H1 (cell line): ENCODE measurements around the gene NEURL4. TPM values are rescaled to one million over a fixed set of nuclear protein-coding genes. Genes with fewer than 3 reads are reported as not detected.

Experiments used
- FOSL1 ChIP-seq: IDR thresholded peaks from 2 replicates; pipeline ENCODE4 v1.6.1; 2011; ENCODE audit warnings: mild to moderate bottlenecking, low read depth, low read length, moderate library complexity; ENCODE audit not compliant: insufficient read depth
- HDAC2 ChIP-seq, 2 experiments: fragments of 300-600 bp in 1 of 2; sonication (generic) in 1 of 2; IDR thresholded peaks; 2 replicates each; pipeline ENCODE4 v1.6.1; 2011 to 2012; ENCODE audit warnings: low read depth in 2 of 2, low read length in 2 of 2, mild to moderate bottlenecking in 2 of 2, moderate library complexity in 2 of 2, borderline replicate concordance in 1 of 2, inconsistent platforms in 1 of 2
- PHF8 ChIP-seq: fragments of 200-600 bp; sonication (generic); conservative IDR thresholded peaks from 2 replicates; pipeline ENCODE4 v1.7.1; 2012; ENCODE audit warnings: low read depth, mild to moderate bottlenecking, inconsistent platforms, low read length, moderate library complexity
- RAD21 ChIP-seq, 2 experiments: IDR thresholded peaks in 1 of 2; conservative IDR thresholded peaks in 1 of 2; 2 replicates each; pipeline ENCODE4 v1.6.1; 2011; ENCODE audit warnings: low read depth in 2 of 2, low read length in 2 of 2, improper control_type of control experiment in 1 of 2, inconsistent platforms in 1 of 2, mild to moderate bottlenecking in 1 of 2, moderate library complexity in 1 of 2
- SP1 ChIP-seq: IDR thresholded peaks from 2 replicates; pipeline ENCODE4 v1.6.1; 2011; ENCODE audit warnings: low read depth, low read length
- SP4 ChIP-seq: IDR thresholded peaks from 2 replicates; pipeline ENCODE4 v1.6.1; 2012; ENCODE audit warnings: low read length, inconsistent platforms
- polyA plus RNA-seq, 7 experiments: library from polyadenylated mRNA; depleted of rRNA in 3 of 7; stranded (reverse) in 5 of 7; unstranded in 2 of 7; fragments of >200 nt in 5 of 7; fragments of 200-250 nt in 2 of 7; gene quantifications; 1 replicate in 5 of 7; 2 replicates in 1 of 7; 4 replicates in 1 of 7; pipeline versions ENCODE4 v1.2.1 to v1.2.3, GENCODE V29; 2011 to 2013; ENCODE audit warnings: missing spikeins in 2 of 7, mixed read lengths in 2 of 7
- total RNA-seq: library from RNA; stranded (reverse); fragmentation: NEBNext Ultra II Directional; extraction: Animal tissue kit (Norgen Biotek cat#: 25700); gene quantifications from 2 replicates; pipeline ENCODE4 v1.2.1, GENCODE V29; 2021
- TF ChIP-seq, protein P1 (sequence below): fragments of 300-600 bp; sonication (generic); IDR thresholded peaks from 2 replicates; pipeline ENCODE4 v1.7.1; 2012; ENCODE audit warnings: low read length, moderate library complexity, mild to moderate bottlenecking, inconsistent platforms; ENCODE audit not compliant: insufficient replicate concordance
- TF ChIP-seq, protein P2 (sequence below): IDR thresholded peaks from 2 replicates; pipeline ENCODE4 v1.6.1; 2012; ENCODE audit warnings: low read length, inconsistent platforms

The NEURL4 gene
- total and polyA plus RNA-seq, 2 of the 8 experiments (the other 6 are each of a cell fraction or from before 2014, with no cell fraction given), result 29.6 to 46.8 TPM

DNA sequence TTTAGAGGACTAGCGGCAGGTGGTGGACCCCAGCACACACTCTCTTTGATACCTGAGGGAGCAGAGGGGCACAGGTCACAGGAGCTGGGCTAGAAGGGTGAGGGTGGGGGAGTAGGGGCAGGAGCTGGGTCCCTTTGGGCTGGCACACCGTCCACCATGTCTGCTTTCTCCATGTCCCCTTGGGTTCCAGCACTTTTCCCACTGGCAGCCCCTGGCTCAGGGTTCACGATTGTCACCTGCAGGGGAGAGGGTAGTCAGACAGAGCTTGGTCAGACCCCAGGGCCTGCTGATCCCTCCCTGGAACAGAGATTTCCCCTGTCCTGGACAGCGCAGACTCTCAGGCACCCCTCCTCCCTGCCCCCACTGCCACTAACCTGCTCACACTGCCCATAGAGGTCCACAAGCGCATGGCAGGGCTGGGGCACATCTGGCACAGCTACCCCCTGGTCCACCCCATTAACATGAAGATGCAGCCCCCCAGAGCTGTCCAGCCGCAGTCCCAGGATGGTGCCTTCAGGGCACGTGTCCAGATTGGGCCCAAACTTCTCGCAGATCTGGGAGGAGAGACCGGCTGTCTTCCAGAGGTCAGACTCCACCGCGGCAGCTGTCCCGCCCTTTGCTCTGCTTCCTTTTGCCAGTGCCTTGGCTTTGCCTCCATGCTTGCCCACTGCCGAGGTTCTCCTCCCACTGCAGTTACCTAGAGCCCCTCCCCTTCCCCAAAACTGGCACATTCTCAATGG, 10.8 kb downstream of the NEURL4 start (continued):
- TF ChIP-seq, protein P1, sequence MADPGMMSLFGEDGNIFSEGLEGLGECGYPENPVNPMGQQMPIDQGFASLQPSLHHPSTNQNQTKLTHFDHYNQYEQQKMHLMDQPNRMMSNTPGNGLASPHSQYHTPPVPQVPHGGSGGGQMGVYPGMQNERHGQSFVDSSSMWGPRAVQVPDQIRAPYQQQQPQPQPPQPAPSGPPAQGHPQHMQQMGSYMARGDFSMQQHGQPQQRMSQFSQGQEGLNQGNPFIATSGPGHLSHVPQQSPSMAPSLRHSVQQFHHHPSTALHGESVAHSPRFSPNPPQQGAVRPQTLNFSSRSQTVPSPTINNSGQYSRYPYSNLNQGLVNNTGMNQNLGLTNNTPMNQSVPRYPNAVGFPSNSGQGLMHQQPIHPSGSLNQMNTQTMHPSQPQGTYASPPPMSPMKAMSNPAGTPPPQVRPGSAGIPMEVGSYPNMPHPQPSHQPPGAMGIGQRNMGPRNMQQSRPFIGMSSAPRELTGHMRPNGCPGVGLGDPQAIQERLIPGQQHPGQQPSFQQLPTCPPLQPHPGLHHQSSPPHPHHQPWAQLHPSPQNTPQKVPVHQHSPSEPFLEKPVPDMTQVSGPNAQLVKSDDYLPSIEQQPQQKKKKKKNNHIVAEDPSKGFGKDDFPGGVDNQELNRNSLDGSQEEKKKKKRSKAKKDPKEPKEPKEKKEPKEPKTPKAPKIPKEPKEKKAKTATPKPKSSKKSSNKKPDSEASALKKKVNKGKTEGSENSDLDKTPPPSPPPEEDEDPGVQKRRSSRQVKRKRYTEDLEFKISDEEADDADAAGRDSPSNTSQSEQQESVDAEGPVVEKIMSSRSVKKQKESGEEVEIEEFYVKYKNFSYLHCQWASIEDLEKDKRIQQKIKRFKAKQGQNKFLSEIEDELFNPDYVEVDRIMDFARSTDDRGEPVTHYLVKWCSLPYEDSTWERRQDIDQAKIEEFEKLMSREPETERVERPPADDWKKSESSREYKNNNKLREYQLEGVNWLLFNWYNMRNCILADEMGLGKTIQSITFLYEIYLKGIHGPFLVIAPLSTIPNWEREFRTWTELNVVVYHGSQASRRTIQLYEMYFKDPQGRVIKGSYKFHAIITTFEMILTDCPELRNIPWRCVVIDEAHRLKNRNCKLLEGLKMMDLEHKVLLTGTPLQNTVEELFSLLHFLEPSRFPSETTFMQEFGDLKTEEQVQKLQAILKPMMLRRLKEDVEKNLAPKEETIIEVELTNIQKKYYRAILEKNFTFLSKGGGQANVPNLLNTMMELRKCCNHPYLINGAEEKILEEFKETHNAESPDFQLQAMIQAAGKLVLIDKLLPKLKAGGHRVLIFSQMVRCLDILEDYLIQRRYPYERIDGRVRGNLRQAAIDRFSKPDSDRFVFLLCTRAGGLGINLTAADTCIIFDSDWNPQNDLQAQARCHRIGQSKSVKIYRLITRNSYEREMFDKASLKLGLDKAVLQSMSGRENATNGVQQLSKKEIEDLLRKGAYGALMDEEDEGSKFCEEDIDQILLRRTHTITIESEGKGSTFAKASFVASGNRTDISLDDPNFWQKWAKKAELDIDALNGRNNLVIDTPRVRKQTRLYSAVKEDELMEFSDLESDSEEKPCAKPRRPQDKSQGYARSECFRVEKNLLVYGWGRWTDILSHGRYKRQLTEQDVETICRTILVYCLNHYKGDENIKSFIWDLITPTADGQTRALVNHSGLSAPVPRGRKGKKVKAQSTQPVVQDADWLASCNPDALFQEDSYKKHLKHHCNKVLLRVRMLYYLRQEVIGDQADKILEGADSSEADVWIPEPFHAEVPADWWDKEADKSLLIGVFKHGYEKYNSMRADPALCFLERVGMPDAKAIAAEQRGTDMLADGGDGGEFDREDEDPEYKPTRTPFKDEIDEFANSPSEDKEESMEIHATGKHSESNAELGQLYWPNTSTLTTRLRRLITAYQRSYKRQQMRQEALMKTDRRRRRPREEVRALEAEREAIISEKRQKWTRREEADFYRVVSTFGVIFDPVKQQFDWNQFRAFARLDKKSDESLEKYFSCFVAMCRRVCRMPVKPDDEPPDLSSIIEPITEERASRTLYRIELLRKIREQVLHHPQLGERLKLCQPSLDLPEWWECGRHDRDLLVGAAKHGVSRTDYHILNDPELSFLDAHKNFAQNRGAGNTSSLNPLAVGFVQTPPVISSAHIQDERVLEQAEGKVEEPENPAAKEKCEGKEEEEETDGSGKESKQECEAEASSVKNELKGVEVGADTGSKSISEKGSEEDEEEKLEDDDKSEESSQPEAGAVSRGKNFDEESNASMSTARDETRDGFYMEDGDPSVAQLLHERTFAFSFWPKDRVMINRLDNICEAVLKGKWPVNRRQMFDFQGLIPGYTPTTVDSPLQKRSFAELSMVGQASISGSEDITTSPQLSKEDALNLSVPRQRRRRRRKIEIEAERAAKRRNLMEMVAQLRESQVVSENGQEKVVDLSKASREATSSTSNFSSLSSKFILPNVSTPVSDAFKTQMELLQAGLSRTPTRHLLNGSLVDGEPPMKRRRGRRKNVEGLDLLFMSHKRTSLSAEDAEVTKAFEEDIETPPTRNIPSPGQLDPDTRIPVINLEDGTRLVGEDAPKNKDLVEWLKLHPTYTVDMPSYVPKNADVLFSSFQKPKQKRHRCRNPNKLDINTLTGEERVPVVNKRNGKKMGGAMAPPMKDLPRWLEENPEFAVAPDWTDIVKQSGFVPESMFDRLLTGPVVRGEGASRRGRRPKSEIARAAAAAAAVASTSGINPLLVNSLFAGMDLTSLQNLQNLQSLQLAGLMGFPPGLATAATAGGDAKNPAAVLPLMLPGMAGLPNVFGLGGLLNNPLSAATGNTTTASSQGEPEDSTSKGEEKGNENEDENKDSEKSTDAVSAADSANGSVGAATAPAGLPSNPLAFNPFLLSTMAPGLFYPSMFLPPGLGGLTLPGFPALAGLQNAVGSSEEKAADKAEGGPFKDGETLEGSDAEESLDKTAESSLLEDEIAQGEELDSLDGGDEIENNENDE, result no peak
- TF ChIP-seq SP1 (no peak), SP4 (no peak), PHF8 (no peak), HDAC2 (IDR thresholded peaks at IDR 0.05; ENCODE audit: borderline replicate concordance in 1 of 2, low read depth in 2 of 2, low read length in 2 of 2) (no peak), FOSL1 (no peak), RAD21 (IDR thresholded peaks at IDR 0.05 in 1 of 2, conservative IDR thresholded peaks at IDR 0.05 in 1 of 2; ENCODE audit: low read depth in 2 of 2, low read length in 2 of 2) (no peak)
- TF ChIP-seq, protein P2, sequence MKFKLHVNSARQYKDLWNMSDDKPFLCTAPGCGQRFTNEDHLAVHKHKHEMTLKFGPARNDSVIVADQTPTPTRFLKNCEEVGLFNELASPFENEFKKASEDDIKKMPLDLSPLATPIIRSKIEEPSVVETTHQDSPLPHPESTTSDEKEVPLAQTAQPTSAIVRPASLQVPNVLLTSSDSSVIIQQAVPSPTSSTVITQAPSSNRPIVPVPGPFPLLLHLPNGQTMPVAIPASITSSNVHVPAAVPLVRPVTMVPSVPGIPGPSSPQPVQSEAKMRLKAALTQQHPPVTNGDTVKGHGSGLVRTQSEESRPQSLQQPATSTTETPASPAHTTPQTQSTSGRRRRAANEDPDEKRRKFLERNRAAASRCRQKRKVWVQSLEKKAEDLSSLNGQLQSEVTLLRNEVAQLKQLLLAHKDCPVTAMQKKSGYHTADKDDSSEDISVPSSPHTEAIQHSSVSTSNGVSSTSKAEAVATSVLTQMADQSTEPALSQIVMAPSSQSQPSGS, result no peak
